ENCODE data around the gene STK4.
A peak's percentile ranks its signal among the peaks of the same experiment; 100 is the strongest.

The STK4 gene

GRCh38 chr20:45042978-45043377 is 76.7 kb downstream of the STK4 start:
- no peak for TF ChIP-seq CTCF (IDR thresholded peaks at IDR 0.05; ENCODE audit: borderline replicate concordance, insufficient read depth, low read depth, low read length)
- no peak overlapping the region for H3K4me3 ChIP-seq (ENCODE audit: low read depth, low read length)

- no peak overlapping the region for H3K4me3 ChIP-seq (ENCODE audit: low read depth, low read length)
- peak; percentile 76 for TF ChIP-seq CTCF (IDR thresholded peaks at IDR 0.05; ENCODE audit: borderline replicate concordance, insufficient read depth, low read depth, low read length)
Observed at GRCh38 chr20:45044084-45044573, 77.8 kb downstream of the STK4 start.

GRCh38 chr20:45044601-45045000 is 78.3 kb downstream of the STK4 start:
- no peak for TF ChIP-seq CTCF (IDR thresholded peaks at IDR 0.05; ENCODE audit: borderline replicate concordance, insufficient read depth, low read depth, low read length)
- H3K4me3 ChIP-seq (ENCODE audit: low read depth, low read length) = no peak overlapping the region

GRCh38 chr20:45047581-45048119 is 81.3 kb downstream of the STK4 start:
- H3K4me3 ChIP-seq (ENCODE audit: low read depth, low read length) = no peak overlapping the region
- TF ChIP-seq CTCF (IDR thresholded peaks at IDR 0.05; ENCODE audit: borderline replicate concordance, insufficient read depth, low read depth, low read length) = no peak

GRCh38 chr20:45049438-45049837 is 83.1 kb downstream of the STK4 start:
- no peak for TF ChIP-seq CTCF (IDR thresholded peaks at IDR 0.05; ENCODE audit: borderline replicate concordance, insufficient read depth, low read depth, low read length)
- H3K4me3 ChIP-seq (ENCODE audit: low read depth, low read length) = no peak overlapping the region

- TF ChIP-seq CTCF (IDR thresholded peaks at IDR 0.05; ENCODE audit: borderline replicate concordance, insufficient read depth, low read depth, low read length) = no peak
- H3K4me3 ChIP-seq (ENCODE audit: low read depth, low read length) = no peak overlapping the region
Observed at GRCh38 chr20:45049904-45050471, 83.7 kb downstream of the STK4 start.
